ENCODE measurements around the gene TMEM184C. TPM values are rescaled to one million over a fixed set of nuclear protein-coding genes. Genes with fewer than 3 reads are reported as not detected.

Gene TMEM184C
- total RNA-seq, 4 donors from 2014 or later = 15.4 to 22.1 (median 16.6) TPM

- no peak overlapping the region for H3K27ac ChIP-seq (replicated peaks in 1 of 4)
- H3K4me1 ChIP-seq = no peaks in the 10 kb centered on the region
- H3K9me3 ChIP-seq = no peaks in the 10 kb centered on the region
- DNase-seq (ENCODE audit: extremely low spot score) = no peak
- H3K4me3 ChIP-seq = no peak overlapping the region
- H3K36me3 ChIP-seq = peaks cover 7 to 58% (median 46%) of the 10 kb centered on the region in 4 donors
- TF ChIP-seq CTCF (IDR thresholded peaks at IDR 0.05) = no peak
- TF ChIP-seq POLR2A (IDR thresholded peaks at IDR 0.05; ENCODE audit: low read depth) = no peak
- TF ChIP-seq EP300 (IDR thresholded peaks at IDR 0.05) = no peak
- TF ChIP-seq POLR2AphosphoS5 (IDR thresholded peaks at IDR 0.05) = no peak
- intact Hi-C loops (cut with DNase I) = no loop called here
- 87% methylated on average over 1 of the region's 1 CpG for WGBS
- no peaks in the 10 kb centered on the region for H3K27me3 ChIP-seq
These were observed 23.1 kb downstream of the TMEM184C start for GRCh38 chr4:147640331-147640730.

- H3K27ac ChIP-seq (replicated peaks in 1 of 4) = no peak overlapping the region
- H3K4me1 ChIP-seq = peaks cover 7 to 11% (median 10%) of the 10 kb centered on the region in 4 donors
- H3K4me3 ChIP-seq = no peak overlapping the region
- intact Hi-C loops (cut with DNase I) = no loop called here
- no peaks in the 10 kb centered on the region for H3K9me3 ChIP-seq
- 100% methylated on average over 1 of the region's 1 CpG for WGBS
- no peak for TF ChIP-seq CTCF (IDR thresholded peaks at IDR 0.05)
- TF ChIP-seq EP300 (IDR thresholded peaks at IDR 0.05) = no peak
- TF ChIP-seq POLR2A (IDR thresholded peaks at IDR 0.05; ENCODE audit: low read depth) = no peak
- no peak for TF ChIP-seq POLR2AphosphoS5 (IDR thresholded peaks at IDR 0.05)
- DNase-seq (ENCODE audit: extremely low spot score) = no peak
- H3K27me3 ChIP-seq = no peaks in the 10 kb centered on the region
- H3K36me3 ChIP-seq = peaks cover 0 to 33% (median 22%) of the 10 kb centered on the region in 4 donors
These were observed 26.4 kb downstream of the TMEM184C start for GRCh38 chr4:147643616-147644015.

GRCh38 chr4:147644471-147644870 lies 27.3 kb downstream of the TMEM184C start:
- 96% methylated on average over 3 of the region's 3 CpGs for WGBS
- Histone ChIP-seq H3K4me3 (no peak overlapping the region), H3K27ac (replicated peaks in 1 of 4) (no peak overlapping the region), H3K4me1 (peaks cover 7 to 11% (median 10%) of the 10 kb centered on the region in 4 donors), H3K27me3 (no peaks in the 10 kb centered on the region), H3K36me3 (peaks cover 0 to 34% (median 23%) of the 10 kb centered on the region in 4 donors), H3K9me3 (no peaks in the 10 kb centered on the region)
- intact Hi-C loops (cut with DNase I) = no loop called here
- DNase-seq (ENCODE audit: extremely low spot score) = no peak
- TF ChIP-seq POLR2A (IDR thresholded peaks at IDR 0.05; ENCODE audit: low read depth) (no peak), EP300 (IDR thresholded peaks at IDR 0.05) (no peak), POLR2AphosphoS5 (IDR thresholded peaks at IDR 0.05) (no peak), CTCF (IDR thresholded peaks at IDR 0.05) (no peak)

GRCh38 chr4:147645099-147645498 lies 27.9 kb downstream of the TMEM184C start:
- Histone ChIP-seq H3K27me3 (no peaks in the 10 kb centered on the region), H3K4me3 (no peak overlapping the region), H3K9me3 (no peaks in the 10 kb centered on the region), H3K4me1 (peaks cover 7 to 11% (median 10%) of the 10 kb centered on the region in 4 donors), H3K36me3 (peaks cover 0 to 34% (median 23%) of the 10 kb centered on the region in 4 donors), H3K27ac (replicated peaks in 1 of 4) (no peak overlapping the region)
- TF ChIP-seq POLR2AphosphoS5 (IDR thresholded peaks at IDR 0.05) (no peak), EP300 (IDR thresholded peaks at IDR 0.05) (no peak), CTCF (IDR thresholded peaks at IDR 0.05) (no peak), POLR2A (IDR thresholded peaks at IDR 0.05; ENCODE audit: low read depth) (no peak)
- no peak for DNase-seq (ENCODE audit: extremely low spot score)
- intact Hi-C loops (cut with DNase I) = no loop called here

GRCh38 chr4:147648656-147649055 lies 31.5 kb downstream of the TMEM184C start:
- intact Hi-C loops (cut with DNase I) = no loop called here
- Histone ChIP-seq H3K27me3 (no peaks in the 10 kb centered on the region), H3K4me1 (peaks cover 7 to 11% (median 10%) of the 10 kb centered on the region in 4 donors), H3K27ac (replicated peaks in 1 of 4) (no peak overlapping the region), H3K36me3 (peaks cover 0 to 19% (median 7%) of the 10 kb centered on the region in 4 donors), H3K9me3 (no peaks in the 10 kb centered on the region), H3K4me3 (no peak overlapping the region)
- no peak for DNase-seq (ENCODE audit: extremely low spot score)
- no peak for TF ChIP-seq POLR2AphosphoS5 (IDR thresholded peaks at IDR 0.05)
- TF ChIP-seq POLR2A (IDR thresholded peaks at IDR 0.05; ENCODE audit: low read depth) = no peak
- TF ChIP-seq CTCF (IDR thresholded peaks at IDR 0.05) = no peak
- no peak for TF ChIP-seq EP300 (IDR thresholded peaks at IDR 0.05)

All from esophagus muscularis mucosa (tissue), 4 donors.